Loucy (cell line): ENCODE data around the gene HIF1AN.

Experiments
- CTCF ChIP-seq: fragments of 200-600 bp; sonication (generic); conservative IDR thresholded peaks from 2 replicates; pipeline ENCODE4 v1.5.1; 2014; ENCODE audit warnings: mild to moderate bottlenecking, antibody characterized with exemption, low read length
- EZH2phosphoT487 ChIP-seq: fragments of 200-600 bp; IDR thresholded peaks from 2 replicates; pipeline ENCODE4 v1.6.1; 2018; ENCODE audit warnings: antibody characterized with exemption, mild to moderate bottlenecking, moderate library complexity, borderline replicate concordance

GRCh38 chr10:100505164-100505563 lies 30.6 kb upstream of the HIF1AN start:
- TF ChIP-seq CTCF (no peak), EZH2phosphoT487 (no peak)
